ENCODE measurements around the gene ZNF282. TPM values are rescaled to one million over a fixed set of nuclear protein-coding genes. Genes with fewer than 3 reads are reported as not detected.

Gene ZNF282
- total RNA-seq, 4 donors from 2014 or later, result 19.7 to 31.5 (median 25.1) TPM

GRCh38 chr7:149217570-149217969 is 22.2 kb downstream of the ZNF282 start:
- WGBS, 2 donors, result 89 to 90% methylated on average over 6 of the region's 6 CpGs
- Histone ChIP-seq H3K36me3 (peaks cover 0 to 100% (median 33%) of the 10 kb centered on the region in 3 donors), H3K9me3 (no peaks in the 10 kb centered on the region), H3K4me3 (no peak overlapping the region), H3K27ac (no peak overlapping the region), H3K4me1 (no peaks in the 10 kb centered on the region), H3K27me3 (no peaks in the 10 kb centered on the region)
- no peak for DNase-seq (ENCODE audit: low spot score in 2 of 2)
- TF ChIP-seq POLR2A (IDR thresholded peaks at IDR 0.05) (no peak), EP300 (IDR thresholded peaks at IDR 0.05) (no peak), CTCF (IDR thresholded peaks at IDR 0.05) (no peak)

- H3K9me3 ChIP-seq, result no peaks in the 10 kb centered on the region
- no peaks in the 10 kb centered on the region for H3K27me3 ChIP-seq
- peaks cover 0 to 100% (median 23%) of the 10 kb centered on the region in 3 donors for H3K36me3 ChIP-seq
- TF ChIP-seq POLR2A (IDR thresholded peaks at IDR 0.05) (no peak), EP300 (IDR thresholded peaks at IDR 0.05) (no peak), CTCF (IDR thresholded peaks at IDR 0.05) (no peak)
- DNase-seq (ENCODE audit: low spot score in 2 of 2), result no peak
- H3K27ac ChIP-seq, result no peak overlapping the region
- no peaks in the 10 kb centered on the region for H3K4me1 ChIP-seq
- no peak overlapping the region for H3K4me3 ChIP-seq
- 86 to 89% methylated on average over 10 of the region's 10 CpGs for WGBS, 2 donors
These were observed 23.4 kb downstream of the ZNF282 start for GRCh38 chr7:149218469-149219420.

- no peak for DNase-seq (ENCODE audit: low spot score in 2 of 2)
- no peak overlapping the region for H3K4me3 ChIP-seq
- H3K27ac ChIP-seq, result no peak overlapping the region
- peaks cover 0 to 7% (median 0%) of the 10 kb centered on the region in 4 donors for H3K9me3 ChIP-seq
- no peak for TF ChIP-seq POLR2A (IDR thresholded peaks at IDR 0.05)
- TF ChIP-seq CTCF (IDR thresholded peaks at IDR 0.05), result no peak
- TF ChIP-seq EP300 (IDR thresholded peaks at IDR 0.05), result no peak
- 71 to 72% methylated on average over 6 of the region's 6 CpGs for WGBS, 2 donors
- no peaks in the 10 kb centered on the region for H3K27me3 ChIP-seq
- H3K4me1 ChIP-seq, result no peaks in the 10 kb centered on the region
- peaks cover 0 to 100% (median 24%) of the 10 kb centered on the region in 3 donors for H3K36me3 ChIP-seq
These were observed 25.2 kb downstream of the ZNF282 start for GRCh38 chr7:149220534-149220933.

- H3K27ac ChIP-seq, result no peak overlapping the region
- peaks cover 0 to 83% (median 13%) of the 10 kb centered on the region in 3 donors for H3K36me3 ChIP-seq
- H3K9me3 ChIP-seq, result peaks cover 0 to 7% (median 0%) of the 10 kb centered on the region in 4 donors
- WGBS, 2 donors, result 93 to 96% methylated on average over 8 of the region's 8 CpGs
- TF ChIP-seq CTCF (IDR thresholded peaks at IDR 0.05), result no peak
- TF ChIP-seq EP300 (IDR thresholded peaks at IDR 0.05), result no peak
- no peak for TF ChIP-seq POLR2A (IDR thresholded peaks at IDR 0.05)
- no peak for DNase-seq (ENCODE audit: low spot score in 2 of 2)
- H3K4me1 ChIP-seq, result no peaks in the 10 kb centered on the region
- no peaks in the 10 kb centered on the region for H3K27me3 ChIP-seq
- no peak overlapping the region for H3K4me3 ChIP-seq
These were observed 27.8 kb downstream of the ZNF282 start for GRCh38 chr7:149223176-149223575.

GRCh38 chr7:149223761-149224160 is 28.4 kb downstream of the ZNF282 start:
- Histone ChIP-seq H3K9me3 (peaks cover 0 to 7% (median 0%) of the 10 kb centered on the region in 4 donors), H3K36me3 (peaks cover 0 to 77% (median 13%) of the 10 kb centered on the region in 3 donors), H3K27ac (no peak overlapping the region), H3K4me3 (no peak overlapping the region), H3K27me3 (no peaks in the 10 kb centered on the region), H3K4me1 (no peaks in the 10 kb centered on the region)
- no peak for DNase-seq (ENCODE audit: low spot score in 2 of 2)
- 92 to 100% methylated on average over 9 to 18 of the region's 39 CpGs for WGBS, 2 donors
- no peak for TF ChIP-seq POLR2A (IDR thresholded peaks at IDR 0.05)
- TF ChIP-seq EP300 (IDR thresholded peaks at IDR 0.05), result no peak
- no peak for TF ChIP-seq CTCF (IDR thresholded peaks at IDR 0.05)

All from tibial nerve (tissue), 4 donors.